Measurements from ENCODE around the gene TAGLN2. TPM values are rescaled to one million over a fixed set of nuclear protein-coding genes. Genes with fewer than 3 reads are reported as not detected.

TAGLN2 gene
- total and polyA plus RNA-seq, 5 experiments from 2014 or later = 125 to 825 (median 477) TPM

GRCh38 chr1:159945483-159946241, 20.4 kb upstream of the TAGLN2 start, which contains the start of gene IGSF9:
Gene IGSF9 (minus strand): TSS chr1:159945613. CDS start chr1:159943454, 2,159 bp downstream.
- Mint-ChIP-seq H3K4me3 (peak within 1 kb of the TSS; percentile 63 to 88 (median 75)), H3K4me1 (peaks cover 8 to 15% (median 11%) of the 10 kb centered on the region in 4 donors), H3K9me3 (no peaks in the 10 kb centered on the region), H3K36me3 (no peaks in the 10 kb centered on the region), H3K27ac (peak within 1 kb of the TSS in 5 of 10 donors; percentile 20 to 85 (median 71)), H3K27me3 (peaks cover 16 to 54% (median 25%) of the 10 kb centered on the region in 5 donors)
- ATAC-seq = peak; percentile 98 to 99
- POLR2A ChIA-PET = interaction anchor here (2.1 kb wide), 1 partner anchor 21 kb away, joined by 13 read pairs; the partner anchor contains the start of gene TAGLN2
- peak; percentile 73 to 94 (median 88) for DNase-seq

- POLR2A ChIA-PET = interaction anchor here (2.1 kb wide), 1 partner anchor 20 kb away, joined by 13 read pairs; the partner anchor contains the start of gene TAGLN2
- DNase-seq = peak in 1 of 10 donors; percentile 21
- Mint-ChIP-seq H3K4me1 (peaks cover 8 to 15% (median 11%) of the 10 kb centered on the region in 4 donors), H3K36me3 (no peaks in the 10 kb centered on the region), H3K9me3 (no peaks in the 10 kb centered on the region), H3K27me3 (peaks cover 13 to 60% (median 29%) of the 10 kb centered on the region in 5 donors), H3K27ac (peak overlapping the region in 4 of 10 donors; percentile 20 to 85 (median 76)), H3K4me3 (peak overlapping the region; percentile 63 to 88 (median 75))
- ATAC-seq = no peak
Measured at GRCh38 chr1:159944623-159945455, 19.5 kb upstream of the TAGLN2 start.

GRCh38 chr1:159943908-159944622, 18.8 kb upstream of the TAGLN2 start:
- POLR2A ChIA-PET = interaction anchor here (2.1 kb wide), 1 partner anchor 19 kb away, joined by 13 read pairs; the partner anchor contains the start of gene TAGLN2
- no peak overlapping the region for H3K4me3 Mint-ChIP-seq

GRCh38 chr1:159943278-159943640, 18.0 kb upstream of the TAGLN2 start:
- H3K4me3 Mint-ChIP-seq = no peak overlapping the region
- DNase-seq (no peak), ATAC-seq (no peak)
- no peaks in the 10 kb centered on the region for H3K36me3 Mint-ChIP-seq
- peak overlapping the region in 1 of 10 donors; percentile 82 for H3K27ac Mint-ChIP-seq
- POLR2A ChIA-PET = no interaction called here
- H3K27me3 Mint-ChIP-seq = peaks cover 15 to 68% (median 31%) of the 10 kb centered on the region in 5 donors
- H3K9me3 Mint-ChIP-seq = no peaks in the 10 kb centered on the region
- H3K4me1 Mint-ChIP-seq = peaks cover 8 to 19% (median 12%) of the 10 kb centered on the region in 4 donors

More at GRCh38 chr1:159943908-159944622, 18.8 kb upstream of the TAGLN2 start:
- H3K4me1 Mint-ChIP-seq = peaks cover 8 to 15% (median 11%) of the 10 kb centered on the region in 4 donors
- H3K36me3 Mint-ChIP-seq = no peaks in the 10 kb centered on the region
- DNase-seq (peak in 1 of 10 donors; percentile 61), ATAC-seq (no peak)
- peak overlapping the region in 1 of 10 donors; percentile 82 for H3K27ac Mint-ChIP-seq
- peaks cover 13 to 67% (median 29%) of the 10 kb centered on the region in 5 donors for H3K27me3 Mint-ChIP-seq
- H3K9me3 Mint-ChIP-seq = no peaks in the 10 kb centered on the region

GRCh38 chr1:159942632-159943277, 17.4 kb upstream of the TAGLN2 start:
- H3K27me3 Mint-ChIP-seq = peaks cover 16 to 68% (median 32%) of the 10 kb centered on the region in 5 donors
- no peaks in the 10 kb centered on the region for H3K36me3 Mint-ChIP-seq
- no peaks in the 10 kb centered on the region for H3K9me3 Mint-ChIP-seq
- no peak for ATAC-seq
- H3K4me3 Mint-ChIP-seq = no peak overlapping the region
- H3K27ac Mint-ChIP-seq = no peak overlapping the region
- H3K4me1 Mint-ChIP-seq = peaks cover 7 to 24% (median 12%) of the 10 kb centered on the region in 4 donors
- no peak for DNase-seq
- POLR2A ChIA-PET = no interaction called here

- DNase-seq (peak in 1 of 10 donors; percentile 24), ATAC-seq (no peak)
- Mint-ChIP-seq H3K4me3 (no peak overlapping the region), H3K9me3 (no peaks in the 10 kb centered on the region), H3K27me3 (peaks cover 14 to 68% (median 32%) of the 10 kb centered on the region in 5 donors), H3K36me3 (no peaks in the 10 kb centered on the region), H3K27ac (no peak overlapping the region), H3K4me1 (peaks cover 7 to 32% (median 12%) of the 10 kb centered on the region in 4 donors)
- POLR2A ChIA-PET = no interaction called here
Measured at GRCh38 chr1:159941591-159942560, 16.6 kb upstream of the TAGLN2 start.

GRCh38 chr1:159941141-159941540, 15.8 kb upstream of the TAGLN2 start:
- Mint-ChIP-seq H3K27me3 (peaks cover 13 to 68% (median 32%) of the 10 kb centered on the region in 5 donors), H3K4me1 (peaks cover 11 to 38% (median 17%) of the 10 kb centered on the region in 4 donors), H3K9me3 (no peaks in the 10 kb centered on the region), H3K27ac (peak overlapping the region in 1 of 10 donors; percentile 70), H3K36me3 (no peaks in the 10 kb centered on the region), H3K4me3 (peak overlapping the region in 1 of 10 donors; percentile 51)
- DNase-seq (no peak), ATAC-seq (no peak)
- POLR2A ChIA-PET = no interaction called here

GRCh38 chr1:159940006-159940620, 14.8 kb upstream of the TAGLN2 start:
- POLR2A ChIA-PET = interaction anchor here (2.8 kb wide), 1 partner anchor 15 kb away, joined by 9 read pairs; the partner anchor contains the start of gene TAGLN2
- peaks cover 11 to 61% (median 27%) of the 10 kb centered on the region in 5 donors for H3K27me3 Mint-ChIP-seq
- no peaks in the 10 kb centered on the region for H3K9me3 Mint-ChIP-seq
- peak overlapping the region in 1 of 10 donors; percentile 78 for H3K27ac Mint-ChIP-seq
- peaks cover 8 to 41% (median 12%) of the 10 kb centered on the region in 4 donors for H3K4me1 Mint-ChIP-seq
- peak in 1 of 10 donors; percentile 18 for DNase-seq
- no peaks in the 10 kb centered on the region for H3K36me3 Mint-ChIP-seq
- no peak overlapping the region for H3K4me3 Mint-ChIP-seq
- no peak for ATAC-seq

GRCh38 chr1:159939678-159940002, 14.3 kb upstream of the TAGLN2 start:
- Mint-ChIP-seq H3K9me3 (no peaks in the 10 kb centered on the region), H3K4me3 (no peak overlapping the region), H3K27ac (no peak overlapping the region), H3K27me3 (peaks cover 6 to 56% (median 24%) of the 10 kb centered on the region in 5 donors), H3K36me3 (no peaks in the 10 kb centered on the region), H3K4me1 (peaks cover 3 to 36% (median 8%) of the 10 kb centered on the region in 4 donors)
- no peak for ATAC-seq
- POLR2A ChIA-PET = interaction anchor here (2.8 kb wide), 1 partner anchor 15 kb away, joined by 9 read pairs; the partner anchor contains the start of gene TAGLN2
- DNase-seq = no peak

- H3K9me3 Mint-ChIP-seq = no peaks in the 10 kb centered on the region
- H3K4me3 Mint-ChIP-seq = no peak overlapping the region
- no peaks in the 10 kb centered on the region for H3K36me3 Mint-ChIP-seq
- ATAC-seq = no peak
- POLR2A ChIA-PET = interaction anchor here (2.8 kb wide), 1 partner anchor 14 kb away, joined by 9 read pairs; the partner anchor contains the start of gene TAGLN2
- no peak for DNase-seq
- H3K4me1 Mint-ChIP-seq = peaks cover 3 to 36% (median 7%) of the 10 kb centered on the region in 4 donors
- H3K27me3 Mint-ChIP-seq = peaks cover 6 to 51% (median 22%) of the 10 kb centered on the region in 5 donors
- peak overlapping the region in 1 of 10 donors; percentile 22 for H3K27ac Mint-ChIP-seq
Measured at GRCh38 chr1:159938905-159939677, 13.8 kb upstream of the TAGLN2 start.
